ENCODE data around the gene KCTD4. TPM values are rescaled to one million over a fixed set of nuclear protein-coding genes. Genes with fewer than 3 reads are reported as not detected.

The KCTD4 gene
- polyA plus RNA-seq, 1 donor (not counting 4 experiments of a cell fraction or from before 2014, with no cell fraction given): 0.39 TPM

DNA sequence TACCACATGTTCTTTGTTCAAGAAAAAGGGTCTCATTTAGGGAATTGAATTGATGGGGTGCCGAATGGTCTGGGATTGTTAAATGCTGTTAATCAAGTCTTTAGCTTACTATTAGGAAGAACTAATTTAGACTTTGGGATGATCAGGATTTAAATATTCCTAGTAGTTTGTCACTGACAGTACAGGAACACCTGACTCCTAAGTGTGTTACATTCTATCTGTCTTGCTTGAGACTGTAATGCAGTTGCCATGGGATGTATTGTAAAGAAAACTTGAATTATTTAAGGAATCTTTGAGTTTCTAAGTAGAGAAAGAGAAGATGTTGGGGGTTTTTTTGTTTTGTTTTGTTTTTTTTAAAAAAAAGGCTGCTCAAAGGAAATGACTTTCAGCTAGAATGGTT, 17.8 kb upstream of the KCTD4 start:
- Histone ChIP-seq H3K79me2 (ENCODE audit: control insufficient read depth, insufficient read depth, low read length) (peaks cover 37% of the 10 kb centered on the region), H3K36me3 (ENCODE audit: control insufficient read depth in 2 of 2, extremely low read depth in 1 of 2, insufficient read depth in 2 of 2, low read length in 2 of 2) (peaks cover 1 to 5% of the 10 kb centered on the region in 2 experiments)

GRCh38 chr13:45216193-45216592, 15.3 kb upstream of the KCTD4 start:
- no peaks in the 10 kb centered on the region for H3K9me1 ChIP-seq (ENCODE audit: control insufficient read depth, extremely low read depth, insufficient read depth, low read length)
- H3K4me2 ChIP-seq (ENCODE audit: control insufficient read depth, extremely low read depth, insufficient read depth, low read depth, low read length): no peak overlapping the region
- peaks cover 30% of the 10 kb centered on the region for H3K79me2 ChIP-seq (ENCODE audit: control insufficient read depth, insufficient read depth, low read length)
- H3K9me3 ChIP-seq (ENCODE audit: control insufficient read depth, low read depth, low read length): no peaks in the 10 kb centered on the region
- DNase-seq (ENCODE audit: low read depth, low spot score) (no peak), FAIRE-seq (no peak)
- H3K27ac ChIP-seq (ENCODE audit: control insufficient read depth, insufficient read depth, low read length): no peak overlapping the region
- H4K20me1 ChIP-seq (ENCODE audit: control insufficient read depth, extremely low read depth, insufficient read depth, low read length): no peaks in the 10 kb centered on the region
- TF ChIP-seq EZH2 (IDR thresholded peaks at IDR 0.05; ENCODE audit: low read length) (no peak), CTCF (optimal IDR thresholded peaks at IDR 0.05 in 1 of 3, IDR thresholded peaks at IDR 0.05 in 1 of 3, conservative IDR thresholded peaks at IDR 0.05 in 1 of 3; ENCODE audit: extremely low read depth in 1 of 3, insufficient read depth in 2 of 3, low read length in 3 of 3) (no peak)
- H3K36me3 ChIP-seq (ENCODE audit: control insufficient read depth in 2 of 2, extremely low read depth in 1 of 2, insufficient read depth in 2 of 2, low read length in 2 of 2): peaks cover 0 to 1% of the 10 kb centered on the region in 2 experiments
- no peak overlapping the region for H3K9ac ChIP-seq (ENCODE audit: control insufficient read depth, extremely low read depth, insufficient read depth, low read length)
- H2AFZ ChIP-seq (ENCODE audit: control insufficient read depth, low read length): no peak overlapping the region
- H3K4me3 ChIP-seq (ENCODE audit: control insufficient read depth in 2 of 3, extremely low read depth in 1 of 3, insufficient read depth in 2 of 3, low read depth in 1 of 3, low read length in 3 of 3): no peak overlapping the region
- no peaks in the 10 kb centered on the region for H3K27me3 ChIP-seq (ENCODE audit: control insufficient read depth, extremely low read depth, insufficient read depth, low read length)
- H3K4me1 ChIP-seq (ENCODE audit: control insufficient read depth, extremely low read depth, insufficient read depth, low read length): peaks cover 31% of the 10 kb centered on the region
- dilution Hi-C loops (cut with MboI; ENCODE audit: extremely low pct_ligation_motif_present, low sequenced_read_pairs): no loop called here

More for the DNA sequence above, 17.8 kb upstream of the KCTD4 start:
- H4K20me1 ChIP-seq (ENCODE audit: control insufficient read depth, extremely low read depth, insufficient read depth, low read length): no peaks in the 10 kb centered on the region
- FAIRE-seq (peak; percentile 48), DNase-seq (ENCODE audit: low read depth, low spot score) (no peak)
- H3K27ac ChIP-seq (ENCODE audit: control insufficient read depth, insufficient read depth, low read length): peak overlapping the region; percentile 74
- peaks cover 45% of the 10 kb centered on the region for H3K4me1 ChIP-seq (ENCODE audit: control insufficient read depth, extremely low read depth, insufficient read depth, low read length)
- H3K9ac ChIP-seq (ENCODE audit: control insufficient read depth, extremely low read depth, insufficient read depth, low read length): no peak overlapping the region
- TF ChIP-seq CTCF (optimal IDR thresholded peaks at IDR 0.05 in 1 of 3, IDR thresholded peaks at IDR 0.05 in 1 of 3, conservative IDR thresholded peaks at IDR 0.05 in 1 of 3; ENCODE audit: extremely low read depth in 1 of 3, insufficient read depth in 2 of 3, low read length in 3 of 3): no peak
- no peak for TF ChIP-seq EZH2 (IDR thresholded peaks at IDR 0.05; ENCODE audit: low read length)
- H3K4me2 ChIP-seq (ENCODE audit: control insufficient read depth, extremely low read depth, insufficient read depth, low read depth, low read length): peak overlapping the region; percentile 69
- no peaks in the 10 kb centered on the region for H3K9me1 ChIP-seq (ENCODE audit: control insufficient read depth, extremely low read depth, insufficient read depth, low read length)
- H3K9me3 ChIP-seq (ENCODE audit: control insufficient read depth, low read depth, low read length): no peaks in the 10 kb centered on the region
- no peaks in the 10 kb centered on the region for H3K27me3 ChIP-seq (ENCODE audit: control insufficient read depth, extremely low read depth, insufficient read depth, low read length)
- no peak overlapping the region for H2AFZ ChIP-seq (ENCODE audit: control insufficient read depth, low read length)
- dilution Hi-C loops (cut with MboI; ENCODE audit: extremely low pct_ligation_motif_present, low sequenced_read_pairs): no loop called here
- H3K4me3 ChIP-seq (ENCODE audit: control insufficient read depth in 2 of 3, extremely low read depth in 1 of 3, insufficient read depth in 2 of 3, low read depth in 1 of 3, low read length in 3 of 3): no peak overlapping the region

Data from keratinocyte (primary cell).